Measurements from ENCODE around the gene HTR1A.
A peak's percentile ranks its signal among the peaks of the same experiment; 100 is the strongest.

The HTR1A gene

DNA sequence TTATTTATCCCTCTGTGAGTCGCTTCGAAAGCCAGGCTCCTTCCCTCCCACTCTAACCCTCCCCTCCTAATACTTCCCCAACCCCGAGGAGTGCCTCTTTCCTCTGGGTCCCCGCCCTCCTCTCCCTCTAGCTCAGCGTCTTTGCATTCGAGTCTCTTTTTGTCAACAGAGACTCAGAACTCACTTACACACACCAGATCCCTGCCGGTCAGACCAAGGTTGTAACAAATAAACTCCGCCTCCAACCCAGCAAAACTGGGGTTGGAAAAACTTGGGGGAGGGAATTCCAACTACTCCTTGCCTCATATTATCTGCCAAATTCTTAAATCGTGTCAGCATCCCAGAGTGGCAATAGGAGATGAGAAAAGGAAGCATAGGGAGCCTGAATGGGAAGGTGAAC, at the start of gene HTR1A:
TSS of gene HTR1A (minus strand) at position 167 of the 400 bp plus-strand sequence. CDS start 726 bp downstream, outside the sequence.
- no peak for DNase-seq (ENCODE audit: low read depth, low spot score)

DNA sequence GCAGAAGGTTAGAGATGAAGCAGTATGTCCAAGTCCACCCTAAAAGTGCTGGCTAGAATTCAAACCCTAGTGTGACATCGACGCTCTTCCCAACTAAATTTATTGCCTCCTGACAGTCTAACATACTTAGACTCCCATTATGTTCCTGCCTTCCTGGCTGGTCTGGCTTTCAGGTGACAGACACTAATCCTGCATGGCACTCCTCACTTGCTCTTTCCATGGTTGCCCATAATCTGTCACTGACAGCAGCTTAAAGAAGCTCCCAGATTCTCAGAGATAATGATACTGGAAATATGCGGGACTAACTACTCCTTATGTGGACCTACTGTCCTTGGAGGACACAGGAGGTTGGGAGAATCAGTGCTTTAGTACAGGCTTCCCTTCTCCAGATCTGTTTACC, 41.7 kb upstream of the HTR1A start:
- DNase-seq (ENCODE audit: low read depth, low spot score) = no peak

DNA sequence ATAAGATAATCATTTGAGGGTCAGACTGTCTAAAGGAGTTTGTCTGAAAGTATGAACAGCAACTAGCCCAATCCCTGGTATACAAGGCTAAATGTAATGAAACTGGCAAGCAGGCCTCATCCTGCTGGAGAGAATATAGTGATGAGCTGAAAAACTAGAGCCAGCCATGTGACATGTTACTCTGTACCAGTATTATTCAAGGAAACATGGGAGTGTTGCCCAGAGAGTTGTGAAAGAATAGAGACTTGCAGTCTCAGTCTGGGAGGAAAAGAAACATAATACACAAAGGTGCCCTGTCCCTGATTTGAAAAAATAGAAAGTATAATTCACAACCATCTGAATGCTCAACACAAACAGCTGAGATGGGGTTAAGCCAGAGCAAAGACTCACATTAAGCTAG, 37.9 kb upstream of the HTR1A start:
- DNase-seq (ENCODE audit: low read depth, low spot score) = no peak

DNA sequence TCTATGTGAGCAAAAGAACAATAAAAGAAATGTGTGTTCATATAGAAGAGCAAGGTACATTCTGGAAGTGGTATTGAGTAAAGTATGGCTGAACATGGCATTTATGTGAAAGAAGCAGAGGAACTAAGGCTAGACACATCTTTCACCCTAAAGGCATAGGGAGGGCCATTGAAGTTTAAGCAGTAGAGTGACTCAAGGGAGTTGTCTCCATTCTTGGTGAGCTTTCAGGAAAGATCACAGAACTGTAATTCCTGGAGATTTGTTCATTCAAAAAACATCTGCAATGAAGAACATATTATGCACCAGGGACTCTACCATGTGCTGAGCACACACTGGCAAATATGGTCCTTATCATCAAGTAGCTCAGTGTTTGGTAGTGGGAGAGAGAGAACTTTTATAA, 24.8 kb upstream of the HTR1A start:
- no peak for DNase-seq (ENCODE audit: low read depth, low spot score)

DNA sequence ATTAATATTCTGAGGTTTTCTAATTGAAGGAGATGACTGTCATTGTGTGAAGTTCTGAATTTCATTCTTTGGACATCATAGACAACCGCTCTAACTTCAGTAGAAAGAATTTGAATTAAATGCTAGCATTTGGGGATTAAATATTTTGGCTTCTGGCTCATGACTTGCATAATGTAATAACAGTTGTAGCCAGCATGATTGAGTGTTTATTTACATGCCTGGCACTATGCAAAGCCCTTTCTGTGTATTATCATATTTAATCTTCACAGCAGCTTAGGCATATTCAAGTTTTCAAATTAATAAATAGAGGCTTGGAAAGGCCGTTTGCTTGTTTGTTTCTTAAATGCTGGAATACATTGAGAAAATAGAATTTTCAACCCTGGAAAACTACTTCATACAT, 19.6 kb upstream of the HTR1A start:
- no peak for DNase-seq (ENCODE audit: low read depth, low spot score)

DNA sequence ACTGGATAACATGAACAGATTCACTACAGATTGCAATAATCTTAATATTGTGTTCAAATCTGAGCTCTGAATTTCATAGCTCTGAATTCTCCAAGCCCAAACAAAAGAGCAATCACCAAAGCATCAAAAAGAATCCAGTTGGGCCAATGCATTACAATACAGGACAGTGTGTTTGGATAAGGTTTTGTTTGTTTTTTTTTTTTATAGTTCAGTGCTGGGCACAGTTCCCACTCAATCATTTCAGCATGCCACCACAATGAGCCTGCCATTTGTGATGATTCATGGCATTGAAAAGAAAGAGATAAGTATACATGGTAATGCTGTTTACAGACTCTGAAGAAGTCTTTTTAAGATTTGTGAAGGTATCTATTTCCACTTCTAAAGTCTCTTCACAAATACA, 1.7 kb upstream of the HTR1A start:
- no peak for DNase-seq (ENCODE audit: low read depth, low spot score)

DNA sequence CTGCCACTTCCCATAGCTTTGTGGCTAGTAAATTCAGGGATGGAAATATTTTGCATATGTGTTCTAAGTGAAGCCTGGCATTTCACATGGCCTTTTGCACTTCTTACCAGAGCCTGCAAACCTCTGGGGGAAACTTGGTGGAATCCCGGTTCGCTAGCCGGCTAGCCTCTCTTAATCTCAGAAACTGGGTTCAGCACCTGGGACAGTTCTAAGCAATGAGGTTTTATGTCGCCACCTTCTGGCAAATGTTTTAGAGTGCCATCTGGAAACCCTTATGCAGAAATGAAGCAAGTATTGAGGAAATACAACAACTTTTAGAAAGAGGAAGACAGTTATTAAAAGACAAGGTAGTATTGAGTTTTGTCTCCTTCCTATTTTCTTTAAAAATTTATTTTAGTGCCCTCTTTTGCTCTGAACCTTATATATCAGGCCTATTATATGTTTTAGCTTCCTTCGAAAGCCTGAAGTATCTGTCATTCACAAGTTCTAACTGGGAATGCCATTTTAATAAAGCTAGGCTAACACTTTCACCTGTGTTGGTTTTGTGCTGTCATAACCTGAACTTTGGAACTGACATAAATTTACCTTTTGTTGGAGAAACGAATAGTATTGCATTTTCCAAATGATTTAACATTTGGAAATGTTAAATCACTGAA, 963 bp upstream of the HTR1A start:
- DNase-seq (ENCODE audit: low read depth, low spot score) = peak; percentile 37

DNA sequence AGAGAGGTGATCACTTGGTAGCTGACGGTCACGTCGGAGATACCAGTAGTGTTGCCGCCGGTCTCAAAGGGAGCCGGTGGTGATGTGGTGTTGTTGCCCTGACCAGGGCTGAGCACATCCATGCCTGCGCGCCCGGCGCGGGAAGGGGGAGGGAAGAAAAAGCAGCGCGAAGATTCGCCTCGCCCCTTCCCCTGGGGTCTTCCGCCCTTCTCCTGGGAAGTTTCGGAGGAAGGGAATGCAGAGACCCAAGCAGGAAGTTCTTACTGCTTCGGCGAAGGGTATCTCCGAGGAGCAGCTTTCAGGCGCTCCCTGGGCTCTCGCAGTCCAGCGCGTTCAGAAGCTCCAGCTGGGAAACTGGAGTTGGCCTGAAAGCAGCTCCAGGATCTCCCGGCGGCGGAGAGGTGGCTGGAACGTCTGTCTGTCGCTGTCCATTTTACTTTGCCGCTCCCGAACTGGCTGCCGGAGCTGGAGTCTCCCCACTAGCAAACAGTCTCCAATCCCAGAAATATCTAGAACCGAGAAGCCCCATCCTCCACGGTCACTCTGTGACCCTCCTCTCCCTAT, 565 bp downstream of the HTR1A start:
- DNase-seq (ENCODE audit: low read depth, low spot score) = no peak

DNA sequence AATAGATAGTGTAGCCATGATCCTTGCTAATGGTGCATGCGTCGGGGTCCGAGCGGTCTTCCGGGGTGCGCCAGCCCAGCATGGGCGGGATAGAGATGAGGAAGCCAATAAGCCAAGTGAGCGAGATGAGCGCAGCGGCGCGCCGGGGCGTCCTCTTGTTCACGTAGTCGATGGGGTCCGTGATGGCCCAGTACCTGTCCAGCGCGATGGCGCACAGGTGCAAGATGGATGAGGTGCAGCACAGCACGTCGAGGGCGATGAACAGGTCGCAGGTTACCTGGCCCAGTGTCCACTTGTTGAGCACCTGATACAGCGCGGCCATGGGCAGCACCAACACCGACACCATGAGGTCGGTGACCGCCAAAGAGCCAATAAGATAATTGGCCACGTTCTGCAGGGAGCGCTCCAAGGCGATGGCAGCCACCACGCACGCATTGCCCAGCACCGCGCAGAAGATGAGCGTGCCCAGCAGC, 1.1 kb downstream of the HTR1A start:
- no peak for DNase-seq (ENCODE audit: low read depth, low spot score)

DNA sequence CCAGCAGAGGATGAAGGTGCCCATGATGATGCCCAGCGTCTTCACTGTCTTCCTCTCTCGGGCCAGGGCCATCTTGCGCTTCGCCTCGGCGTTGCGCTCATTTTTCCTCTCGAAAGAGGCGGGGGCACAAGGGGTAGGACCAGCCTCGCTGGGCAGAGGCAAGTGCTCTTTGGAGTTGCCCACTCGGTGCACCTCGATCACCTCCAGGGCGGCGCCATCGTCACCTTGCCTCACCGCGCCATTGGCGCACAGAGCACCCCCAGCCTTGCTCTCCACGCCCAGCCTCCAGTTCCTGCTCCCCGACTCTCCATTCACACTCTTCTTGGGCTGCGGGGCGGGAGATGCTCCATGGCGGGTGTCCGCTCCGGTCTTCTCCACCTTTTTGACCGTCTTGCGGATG, 1.6 kb downstream of the HTR1A start:
- DNase-seq (ENCODE audit: low read depth, low spot score) = no peak

DNA sequence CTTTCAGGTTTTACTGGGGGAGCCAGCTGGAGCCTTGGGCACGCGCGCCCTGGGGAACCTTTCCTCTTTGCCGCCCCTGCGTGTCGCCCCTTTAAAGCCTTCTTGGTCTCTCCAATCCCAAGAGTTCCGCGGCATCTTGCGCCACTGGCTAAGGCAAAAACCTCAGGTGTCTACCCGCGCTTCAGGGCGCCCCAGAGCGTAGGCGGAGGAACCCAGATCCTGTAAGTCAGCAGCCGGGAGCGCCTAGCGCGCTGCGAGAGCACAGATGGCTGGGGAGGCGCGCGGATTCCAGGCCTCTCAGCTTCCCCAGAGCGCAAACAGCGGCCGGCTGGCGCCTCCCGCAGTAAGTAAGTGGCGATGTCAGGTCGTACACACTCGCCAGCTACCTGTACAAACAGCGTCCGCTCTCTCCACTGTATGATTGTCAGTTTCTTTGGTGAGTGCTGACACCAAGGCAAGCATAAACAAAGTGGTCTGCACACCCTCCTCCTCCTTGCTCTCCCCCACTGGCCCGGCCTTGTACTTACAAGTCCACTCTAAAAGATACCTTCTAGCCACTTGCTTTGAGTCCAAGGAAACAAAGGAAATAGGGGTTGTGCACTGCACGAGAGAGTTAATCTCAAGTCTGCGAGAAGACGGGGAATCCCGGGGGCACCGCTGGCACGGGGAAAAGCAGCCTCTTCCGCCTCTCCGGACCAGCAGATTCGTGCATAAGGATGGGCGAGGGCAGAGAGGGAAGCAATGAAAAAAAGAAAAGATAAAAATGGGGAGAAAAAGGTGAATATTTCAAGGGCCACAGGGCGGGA, 2.9 kb downstream of the HTR1A start:
- DNase-seq (ENCODE audit: low read depth, low spot score) = no peak

DNA sequence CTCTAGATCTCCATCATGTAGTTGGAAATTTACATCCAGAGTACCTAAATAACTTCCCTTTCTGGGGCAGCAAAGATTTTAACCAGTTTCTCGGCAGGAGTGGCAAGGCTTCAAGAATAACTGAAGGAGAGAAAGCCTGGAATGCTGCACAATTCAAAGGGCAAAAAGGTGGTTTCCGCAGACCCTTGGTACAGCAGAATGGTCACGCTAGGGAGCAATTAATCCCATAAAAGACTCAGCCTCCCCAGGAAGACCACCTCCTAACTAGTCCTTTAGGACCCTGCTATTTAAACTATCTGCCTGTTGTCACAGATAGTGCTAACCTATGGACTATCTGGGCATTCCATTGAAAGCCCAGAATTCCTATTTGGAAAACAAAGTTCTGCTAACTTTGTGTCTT, 3.6 kb downstream of the HTR1A start:
- DNase-seq (ENCODE audit: low read depth, low spot score) = no peak

DNA sequence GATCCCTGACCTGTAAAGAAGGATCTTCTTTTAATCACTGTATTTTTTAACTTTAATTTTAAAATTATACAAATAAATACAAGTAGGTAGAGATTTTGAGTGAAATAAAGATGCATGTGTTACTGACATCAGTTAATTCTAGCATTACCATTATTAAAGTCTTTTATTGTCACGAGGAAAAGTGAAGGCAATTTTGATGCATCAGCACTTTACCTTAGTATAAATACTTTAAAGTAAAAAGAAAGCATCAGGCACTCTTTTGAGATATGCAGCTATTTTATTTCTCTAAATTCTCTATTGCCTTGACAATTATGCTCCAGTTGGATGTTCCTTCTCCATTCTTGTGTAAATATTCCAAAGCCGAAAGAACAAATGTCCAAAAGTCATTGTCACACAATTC, 4.6 kb downstream of the HTR1A start:
- no peak for DNase-seq (ENCODE audit: low read depth, low spot score)

DNA sequence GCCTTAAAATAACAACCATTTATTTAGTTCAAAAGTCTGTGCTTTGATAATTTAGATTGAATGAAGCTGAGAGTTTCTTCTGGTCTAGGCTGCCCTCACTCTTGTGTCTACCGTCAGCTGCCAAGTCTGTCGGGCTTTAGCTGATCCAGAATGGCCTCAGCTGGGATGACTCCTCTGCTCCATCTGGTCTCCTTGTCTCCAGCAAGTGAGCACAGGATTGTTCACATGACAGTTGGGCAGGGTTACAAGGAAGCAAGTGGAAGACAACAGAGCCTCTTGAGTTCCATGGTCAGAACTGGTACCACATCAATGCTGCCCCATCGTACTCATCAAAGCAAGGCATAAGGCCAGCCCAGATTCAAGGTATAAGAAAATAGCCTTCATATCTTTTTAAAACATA, 9.0 kb downstream of the HTR1A start:
- DNase-seq (ENCODE audit: low read depth, low spot score) = no peak

DNA sequence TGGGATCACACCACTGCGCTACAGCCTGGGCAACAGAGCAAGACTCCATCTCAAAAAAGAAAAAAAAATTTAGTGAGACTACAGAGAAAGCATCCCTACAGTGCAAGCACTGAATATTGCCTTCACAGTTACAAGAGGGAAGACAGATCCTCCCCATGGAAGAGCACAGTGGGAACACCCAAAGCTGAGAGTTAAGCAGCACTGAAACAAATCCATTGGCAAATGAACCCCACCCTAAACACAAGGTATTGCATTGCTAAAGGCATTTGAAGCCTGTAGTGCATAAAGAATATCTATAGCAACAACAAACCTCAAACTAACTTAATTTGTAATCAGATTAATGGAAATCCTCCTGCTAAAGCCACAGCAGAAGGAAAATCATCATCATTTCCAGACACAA, 27.1 kb downstream of the HTR1A start:
- DNase-seq (ENCODE audit: low read depth, low spot score) = no peak

DNA sequence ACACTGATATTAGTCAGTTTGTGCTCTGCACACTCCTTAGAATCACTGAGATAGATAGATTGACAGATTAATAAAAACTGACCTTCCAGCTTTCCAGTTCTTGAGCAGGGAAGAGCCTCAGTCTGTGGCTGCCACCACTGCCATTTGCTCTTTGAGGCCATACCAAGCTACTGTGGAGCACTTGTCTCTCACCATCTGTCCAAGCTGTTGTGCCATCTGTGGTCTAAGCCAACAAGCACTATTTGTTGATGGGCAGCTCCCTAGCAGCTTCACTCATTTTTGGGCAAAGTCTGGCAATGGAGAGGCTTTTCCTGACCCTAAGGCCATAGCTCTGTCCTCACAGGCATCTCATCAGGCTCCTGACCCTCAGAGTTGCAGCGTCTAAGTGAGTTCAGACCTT, 30.4 kb downstream of the HTR1A start:
- DNase-seq (ENCODE audit: low read depth, low spot score) = no peak

DNA sequence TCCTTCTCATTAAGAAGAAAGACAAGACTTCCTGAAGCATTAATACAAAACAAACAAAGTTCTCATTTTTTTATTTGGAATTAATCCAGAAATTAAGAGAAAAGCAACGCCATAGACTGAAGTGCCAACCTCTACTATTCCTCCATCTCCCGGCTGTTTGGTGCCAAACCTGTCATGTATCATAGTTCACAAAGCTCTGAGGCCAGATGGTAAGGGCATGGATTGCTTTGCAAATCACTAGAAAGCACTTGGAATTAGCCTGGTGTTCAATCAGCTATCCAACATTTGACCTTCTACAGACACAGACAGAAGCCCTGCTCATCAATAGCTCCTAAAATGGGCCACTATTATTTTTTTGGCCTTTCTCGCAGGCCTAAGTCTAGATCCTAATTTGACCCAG, 33.8 kb downstream of the HTR1A start:
- no peak for DNase-seq (ENCODE audit: low read depth, low spot score)

DNA sequence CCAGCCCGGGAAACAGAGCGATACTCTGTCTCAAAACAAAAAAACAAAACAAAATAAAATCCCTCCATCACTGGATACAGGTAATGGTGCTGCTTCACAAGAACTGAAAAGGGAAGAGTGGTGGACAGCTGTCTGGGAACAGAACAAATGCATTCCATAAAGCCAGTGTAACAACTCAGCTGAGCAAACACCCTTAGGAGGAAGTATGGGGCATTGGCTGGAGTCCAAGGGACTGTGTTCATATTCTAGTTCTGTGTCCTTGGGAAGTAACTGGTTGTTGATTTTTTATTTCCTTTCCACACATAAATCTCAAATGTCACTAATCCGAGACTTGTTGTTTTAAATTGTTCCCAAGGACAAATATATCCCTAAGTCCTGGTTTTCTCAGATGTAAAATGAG, 38.3 kb downstream of the HTR1A start:
- no peak for DNase-seq (ENCODE audit: low read depth, low spot score)

DNA sequence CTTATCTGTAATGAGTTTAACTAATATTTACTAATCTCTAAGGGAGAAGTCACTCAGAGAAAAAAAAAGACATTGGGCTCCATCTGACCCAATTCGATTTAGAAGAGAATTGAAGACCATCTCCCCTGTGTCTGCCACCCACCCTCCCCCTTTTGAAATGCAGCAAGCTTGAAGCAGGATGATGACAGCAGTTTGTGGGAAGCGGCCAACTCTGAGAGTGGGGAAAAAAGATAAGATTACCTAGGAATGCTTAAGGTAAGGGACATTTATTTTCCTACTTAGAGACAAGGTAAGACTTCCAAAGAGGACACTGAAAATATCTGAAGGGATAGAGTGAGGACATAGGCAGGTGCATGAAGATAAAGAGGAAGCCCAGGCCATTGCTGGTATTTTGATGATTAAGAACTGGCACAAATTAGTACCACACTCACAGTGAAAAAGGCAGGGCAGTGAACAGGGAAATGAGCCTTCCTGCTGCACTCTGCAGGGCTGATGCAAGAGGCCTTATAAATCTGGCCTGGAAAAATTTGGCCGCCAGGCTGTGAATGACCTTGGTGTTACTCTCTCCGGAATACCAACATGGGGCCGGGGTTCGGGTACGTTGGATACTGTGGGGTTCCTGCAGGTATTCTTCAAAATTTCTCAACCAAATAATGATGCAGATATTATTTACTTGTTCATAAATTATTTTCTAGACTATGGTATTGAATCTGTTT, 42.3 kb downstream of the HTR1A start:
- DNase-seq (ENCODE audit: low read depth, low spot score) = no peak

DNA sequence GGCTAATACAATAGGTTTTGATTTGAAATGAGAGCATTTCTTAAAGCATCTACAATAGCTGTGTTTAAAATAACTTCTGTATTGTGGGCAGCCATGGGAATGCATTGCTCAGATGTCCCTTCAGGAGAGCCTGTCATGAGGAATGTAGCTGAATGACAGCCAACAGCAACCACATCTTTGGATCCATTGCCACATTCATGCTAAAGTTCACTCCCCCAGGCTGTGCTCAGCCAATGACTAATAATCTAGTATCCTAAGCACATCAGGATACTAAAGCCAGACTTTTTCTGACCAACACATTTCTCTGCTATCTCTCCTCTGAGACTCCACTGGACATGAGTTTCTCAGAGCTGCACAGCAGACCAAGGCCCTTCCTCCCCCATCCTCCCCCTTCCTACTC, 45.5 kb downstream of the HTR1A start:
- DNase-seq (ENCODE audit: low read depth, low spot score) = no peak

DNA sequence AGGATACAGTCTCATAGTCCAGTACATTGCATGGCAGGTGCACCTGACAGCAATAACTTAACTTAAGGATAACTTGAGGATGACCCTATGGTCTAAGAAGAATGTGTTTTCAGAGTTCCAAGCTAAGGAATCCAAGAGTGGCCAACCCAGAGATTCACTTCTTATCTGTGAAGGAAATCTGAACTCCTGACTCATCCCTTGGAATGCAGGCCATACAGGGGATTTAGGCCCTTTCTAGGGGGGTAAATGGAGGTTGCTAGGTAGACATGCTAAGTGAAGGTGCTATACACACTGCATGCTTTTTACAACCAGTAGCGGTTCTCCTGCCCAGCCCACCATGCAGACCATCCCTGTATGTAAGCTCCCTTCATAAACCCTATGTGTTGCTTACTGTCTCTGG, 50.4 kb downstream of the HTR1A start:
- no peak for DNase-seq (ENCODE audit: low read depth, low spot score)

All from smooth muscle cell of the brain vasculature (primary cell).